RWPE1 (cell line): ENCODE measurements around the gene RIMBP2.

Experiments
- CTCF ChIA-PET: fragments of 350-600 bp; sonication (Branson Sonifier 250); formaldehyde crosslinking; extraction: SDS; loops from one replicate; lab custom pipeline; 2021; lab: Yijun Ruan, JAX
- POLR2A ChIA-PET: fragments of 400-600 bp; formaldehyde crosslinking; extraction: SDS; loops from one replicate; lab custom pipeline; 2020; ENCODE audit warnings: antibody characterized with exemption; ENCODE audit not compliant: low non-redundant PET; lab: Yijun Ruan, JAX
- DNase-seq: peaks from one replicate; pipeline ENCODE4 v3.0.0; 2012; ENCODE audit warnings: low spot score
- H3K27ac ChIP-seq: fragments of 450-650 bp; 2 replicates; pipeline ENCODE4 v1.5.1; 2017
- TF ChIP-seq, protein P1 (sequence below): fragments of 450-650 bp; conservative IDR thresholded peaks from 2 replicates; pipeline ENCODE4 v1.5.1; 2017; ENCODE audit warnings: low read depth, mild to moderate bottlenecking

RIMBP2 gene

GRCh38 chr12:130369816-130370215, 346.3 kb downstream of the RIMBP2 start:
- POLR2A ChIA-PET: no interaction called here
- DNase-seq: no peak
- no peak overlapping the region for H3K27ac ChIP-seq
- CTCF ChIA-PET: no interaction called here
- TF ChIP-seq, protein P1, sequence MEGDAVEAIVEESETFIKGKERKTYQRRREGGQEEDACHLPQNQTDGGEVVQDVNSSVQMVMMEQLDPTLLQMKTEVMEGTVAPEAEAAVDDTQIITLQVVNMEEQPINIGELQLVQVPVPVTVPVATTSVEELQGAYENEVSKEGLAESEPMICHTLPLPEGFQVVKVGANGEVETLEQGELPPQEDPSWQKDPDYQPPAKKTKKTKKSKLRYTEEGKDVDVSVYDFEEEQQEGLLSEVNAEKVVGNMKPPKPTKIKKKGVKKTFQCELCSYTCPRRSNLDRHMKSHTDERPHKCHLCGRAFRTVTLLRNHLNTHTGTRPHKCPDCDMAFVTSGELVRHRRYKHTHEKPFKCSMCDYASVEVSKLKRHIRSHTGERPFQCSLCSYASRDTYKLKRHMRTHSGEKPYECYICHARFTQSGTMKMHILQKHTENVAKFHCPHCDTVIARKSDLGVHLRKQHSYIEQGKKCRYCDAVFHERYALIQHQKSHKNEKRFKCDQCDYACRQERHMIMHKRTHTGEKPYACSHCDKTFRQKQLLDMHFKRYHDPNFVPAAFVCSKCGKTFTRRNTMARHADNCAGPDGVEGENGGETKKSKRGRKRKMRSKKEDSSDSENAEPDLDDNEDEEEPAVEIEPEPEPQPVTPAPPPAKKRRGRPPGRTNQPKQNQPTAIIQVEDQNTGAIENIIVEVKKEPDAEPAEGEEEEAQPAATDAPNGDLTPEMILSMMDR: no peak

GRCh38 chr12:130367523-130367922, 348.6 kb downstream of the RIMBP2 start:
- DNase-seq: no peak
- no peak overlapping the region for H3K27ac ChIP-seq
- POLR2A ChIA-PET: no interaction called here
- CTCF ChIA-PET: no interaction called here
- TF ChIP-seq, protein P1: no peak

DNA sequence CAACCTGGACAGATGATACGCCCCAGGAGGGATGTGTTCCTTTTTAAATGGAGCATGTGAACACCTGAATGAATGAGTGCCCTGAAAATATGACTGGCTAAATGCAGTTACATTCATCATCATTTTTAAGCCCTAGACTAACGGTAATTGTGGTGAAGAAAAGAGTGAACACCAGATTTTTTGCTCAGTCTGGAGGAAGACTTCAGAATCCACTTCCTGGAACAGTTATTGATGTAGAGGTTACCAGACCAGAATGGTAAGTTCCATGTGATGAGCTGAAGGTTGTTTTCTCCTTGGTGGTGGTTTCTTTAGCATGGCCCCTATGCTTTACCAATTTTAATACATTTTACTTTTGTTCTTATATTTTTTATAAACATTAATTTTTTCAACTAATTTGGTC, 349.1 kb downstream of the RIMBP2 start:
- ChIA-PET POLR2A (no interaction called here), CTCF (no interaction called here)
- no peak for DNase-seq
- no peak overlapping the region for H3K27ac ChIP-seq
- TF ChIP-seq, protein P1: no peak

GRCh38 chr12:130366159-130366558, 349.9 kb downstream of the RIMBP2 start:
- ChIA-PET CTCF (no interaction called here), POLR2A (no interaction called here)
- TF ChIP-seq, protein P1: no peak
- no peak overlapping the region for H3K27ac ChIP-seq
- no peak for DNase-seq

DNA sequence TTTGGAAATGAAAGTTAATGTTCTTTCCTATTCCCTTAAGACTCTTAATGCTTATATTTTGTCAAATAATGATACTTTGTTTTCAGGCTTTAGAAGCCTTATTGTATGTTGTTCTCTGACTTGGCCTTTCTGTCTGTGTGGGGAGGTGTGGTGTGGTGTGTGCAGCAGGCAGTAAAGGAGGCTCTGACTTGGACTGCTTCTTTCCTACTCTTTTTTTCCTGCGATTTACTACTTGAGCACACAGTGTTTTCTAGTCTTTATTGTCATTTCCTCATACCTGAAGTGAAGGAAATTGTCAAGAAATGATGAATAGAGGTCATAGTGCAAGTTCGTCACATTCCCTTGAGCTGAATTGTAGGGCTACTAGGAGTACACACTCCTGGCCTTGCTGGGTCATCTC, 351.5 kb downstream of the RIMBP2 start:
- H3K27ac ChIP-seq: no peak overlapping the region
- TF ChIP-seq, protein P1: no peak
- ChIA-PET CTCF (no interaction called here), POLR2A (no interaction called here)
- DNase-seq: no peak

DNA sequence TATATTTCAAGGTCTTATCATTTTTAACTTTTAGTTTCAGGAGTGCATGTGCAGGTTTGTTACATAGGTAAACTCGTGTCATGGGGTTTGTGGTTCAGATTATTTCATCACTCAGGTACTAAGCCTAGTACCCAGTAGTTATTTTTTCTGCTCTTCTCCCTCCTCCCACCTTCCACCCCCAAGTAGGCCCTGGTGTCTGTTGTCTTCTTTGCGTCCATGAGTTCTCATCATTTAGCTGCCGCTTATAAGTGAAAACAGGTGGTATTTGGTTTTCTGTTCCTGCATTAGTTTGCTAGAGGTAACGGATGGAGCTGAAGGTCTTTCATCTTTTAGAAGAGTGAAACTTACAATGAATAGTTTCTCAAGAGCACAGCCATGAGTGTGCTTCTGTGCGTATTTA, 354.0 kb downstream of the RIMBP2 start:
- ChIA-PET CTCF (no interaction called here), POLR2A (no interaction called here)
- TF ChIP-seq, protein P1: no peak
- no peak overlapping the region for H3K27ac ChIP-seq
- no peak for DNase-seq
